ENCODE measurements around the gene TMEM255B. TPM values are rescaled to one million over a fixed set of nuclear protein-coding genes. Genes with fewer than 3 reads are reported as not detected.

Gene TMEM255B
- polyA plus RNA-seq, 1 donor (not counting 4 experiments of a cell fraction or from before 2014, with no cell fraction given): 7.6 TPM

DNA sequence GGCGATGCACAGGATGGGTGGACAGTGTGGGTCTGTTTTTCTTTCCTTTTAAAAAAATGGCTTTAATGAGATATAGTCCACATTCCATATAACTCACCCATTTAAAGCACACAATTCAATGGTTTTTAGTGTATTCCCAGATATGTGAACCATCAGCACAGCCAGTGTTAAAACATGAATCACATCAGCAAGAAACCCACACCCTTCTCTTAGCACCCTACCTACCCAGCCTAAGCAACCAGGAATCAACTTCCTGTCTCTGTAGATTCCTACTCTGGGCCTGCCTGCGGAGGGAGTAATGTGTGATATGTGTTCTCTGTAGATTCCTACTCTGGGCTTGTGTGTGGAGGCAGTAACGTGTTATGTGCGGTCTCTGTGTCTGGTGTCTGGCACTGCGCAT lies 11.9 kb downstream of the TMEM255B start:
- no peak overlapping the region for H3K9ac ChIP-seq (ENCODE audit: control insufficient read depth, extremely low read depth, insufficient read depth, low read length)
- H3K36me3 ChIP-seq (ENCODE audit: control insufficient read depth in 2 of 2, extremely low read depth in 1 of 2, insufficient read depth in 2 of 2, low read length in 2 of 2): no peaks in the 10 kb centered on the region
- no peaks in the 10 kb centered on the region for H3K79me2 ChIP-seq (ENCODE audit: control insufficient read depth, insufficient read depth, low read length)
- no peak for FAIRE-seq
- no peaks in the 10 kb centered on the region for H3K9me1 ChIP-seq (ENCODE audit: control insufficient read depth, extremely low read depth, insufficient read depth, low read length)
- H4K20me1 ChIP-seq (ENCODE audit: control insufficient read depth, extremely low read depth, insufficient read depth, low read length): no peaks in the 10 kb centered on the region
- no peak for DNase-seq (ENCODE audit: low read depth, low spot score)
- dilution Hi-C loops (cut with MboI; ENCODE audit: extremely low pct_ligation_motif_present, low sequenced_read_pairs): no loop called here
- peaks cover 3% of the 10 kb centered on the region for H3K27me3 ChIP-seq (ENCODE audit: control insufficient read depth, extremely low read depth, insufficient read depth, low read length)
- no peak overlapping the region for H3K27ac ChIP-seq (ENCODE audit: control insufficient read depth, insufficient read depth, low read length)
- H3K9me3 ChIP-seq (ENCODE audit: control insufficient read depth, low read depth, low read length): no peaks in the 10 kb centered on the region
- H3K4me2 ChIP-seq (ENCODE audit: control insufficient read depth, extremely low read depth, insufficient read depth, low read depth, low read length): no peak overlapping the region
- H3K4me3 ChIP-seq (ENCODE audit: control insufficient read depth in 2 of 3, extremely low read depth in 1 of 3, insufficient read depth in 2 of 3, low read depth in 1 of 3, low read length in 3 of 3): no peak overlapping the region
- peaks cover 10% of the 10 kb centered on the region for H3K4me1 ChIP-seq (ENCODE audit: control insufficient read depth, extremely low read depth, insufficient read depth, low read length)
- no peak overlapping the region for H2AFZ ChIP-seq (ENCODE audit: control insufficient read depth, low read length)
- TF ChIP-seq, protein P1, sequence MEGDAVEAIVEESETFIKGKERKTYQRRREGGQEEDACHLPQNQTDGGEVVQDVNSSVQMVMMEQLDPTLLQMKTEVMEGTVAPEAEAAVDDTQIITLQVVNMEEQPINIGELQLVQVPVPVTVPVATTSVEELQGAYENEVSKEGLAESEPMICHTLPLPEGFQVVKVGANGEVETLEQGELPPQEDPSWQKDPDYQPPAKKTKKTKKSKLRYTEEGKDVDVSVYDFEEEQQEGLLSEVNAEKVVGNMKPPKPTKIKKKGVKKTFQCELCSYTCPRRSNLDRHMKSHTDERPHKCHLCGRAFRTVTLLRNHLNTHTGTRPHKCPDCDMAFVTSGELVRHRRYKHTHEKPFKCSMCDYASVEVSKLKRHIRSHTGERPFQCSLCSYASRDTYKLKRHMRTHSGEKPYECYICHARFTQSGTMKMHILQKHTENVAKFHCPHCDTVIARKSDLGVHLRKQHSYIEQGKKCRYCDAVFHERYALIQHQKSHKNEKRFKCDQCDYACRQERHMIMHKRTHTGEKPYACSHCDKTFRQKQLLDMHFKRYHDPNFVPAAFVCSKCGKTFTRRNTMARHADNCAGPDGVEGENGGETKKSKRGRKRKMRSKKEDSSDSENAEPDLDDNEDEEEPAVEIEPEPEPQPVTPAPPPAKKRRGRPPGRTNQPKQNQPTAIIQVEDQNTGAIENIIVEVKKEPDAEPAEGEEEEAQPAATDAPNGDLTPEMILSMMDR (optimal IDR thresholded peaks at IDR 0.05 in 1 of 3, IDR thresholded peaks at IDR 0.05 in 1 of 3, conservative IDR thresholded peaks at IDR 0.05 in 1 of 3; ENCODE audit: extremely low read depth in 1 of 3, insufficient read depth in 2 of 3, low read length in 3 of 3): no peak
- TF ChIP-seq EZH2 (IDR thresholded peaks at IDR 0.05; ENCODE audit: low read length): no peak

DNA sequence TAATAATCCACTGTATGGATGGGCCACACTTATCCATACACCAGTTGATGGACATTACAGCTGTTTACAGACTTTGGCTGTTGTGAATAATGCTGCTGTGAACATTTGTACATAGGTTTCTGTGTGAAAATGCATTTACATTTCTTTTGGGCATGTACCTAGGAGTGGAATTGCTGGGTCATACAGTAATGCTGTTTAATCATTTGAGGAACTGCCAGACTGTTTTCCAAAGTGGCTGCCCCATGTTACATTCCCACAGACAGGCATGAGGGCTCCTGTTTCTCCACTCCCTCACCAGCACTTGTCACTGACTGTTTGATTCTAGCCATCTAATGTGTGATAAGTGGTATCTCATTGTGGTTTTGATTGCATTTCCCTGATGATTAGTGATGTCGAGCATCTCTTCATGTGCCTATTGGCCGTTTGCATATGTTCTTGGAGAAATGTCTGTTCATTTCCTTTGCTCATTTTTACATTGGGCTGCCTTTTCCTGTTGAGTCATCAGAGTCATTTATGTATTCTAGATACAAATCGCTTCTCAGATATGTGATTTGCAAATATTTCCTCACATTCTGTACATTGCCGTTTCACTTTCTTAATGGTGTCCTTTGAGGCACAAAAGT lies 12.8 kb downstream of the TMEM255B start:
- FAIRE-seq (no peak), DNase-seq (ENCODE audit: low read depth, low spot score) (no peak)
- dilution Hi-C loops (cut with MboI; ENCODE audit: extremely low pct_ligation_motif_present, low sequenced_read_pairs): no loop called here
- no peak overlapping the region for H3K4me2 ChIP-seq (ENCODE audit: control insufficient read depth, extremely low read depth, insufficient read depth, low read depth, low read length)
- TF ChIP-seq EZH2 (IDR thresholded peaks at IDR 0.05; ENCODE audit: low read length): no peak
- TF ChIP-seq, protein P1 (optimal IDR thresholded peaks at IDR 0.05 in 1 of 3, IDR thresholded peaks at IDR 0.05 in 1 of 3, conservative IDR thresholded peaks at IDR 0.05 in 1 of 3; ENCODE audit: extremely low read depth in 1 of 3, insufficient read depth in 2 of 3, low read length in 3 of 3): no peak
- peaks cover 7% of the 10 kb centered on the region for H3K27me3 ChIP-seq (ENCODE audit: control insufficient read depth, extremely low read depth, insufficient read depth, low read length)
- H3K4me1 ChIP-seq (ENCODE audit: control insufficient read depth, extremely low read depth, insufficient read depth, low read length): peaks cover 10% of the 10 kb centered on the region
- H3K9me3 ChIP-seq (ENCODE audit: control insufficient read depth, low read depth, low read length): no peaks in the 10 kb centered on the region
- H3K9ac ChIP-seq (ENCODE audit: control insufficient read depth, extremely low read depth, insufficient read depth, low read length): no peak overlapping the region
- no peaks in the 10 kb centered on the region for H3K36me3 ChIP-seq (ENCODE audit: control insufficient read depth in 2 of 2, extremely low read depth in 1 of 2, insufficient read depth in 2 of 2, low read length in 2 of 2)
- H2AFZ ChIP-seq (ENCODE audit: control insufficient read depth, low read length): no peak overlapping the region
- H4K20me1 ChIP-seq (ENCODE audit: control insufficient read depth, extremely low read depth, insufficient read depth, low read length): no peaks in the 10 kb centered on the region
- H3K4me3 ChIP-seq (ENCODE audit: control insufficient read depth in 2 of 3, extremely low read depth in 1 of 3, insufficient read depth in 2 of 3, low read depth in 1 of 3, low read length in 3 of 3): no peak overlapping the region
- no peaks in the 10 kb centered on the region for H3K9me1 ChIP-seq (ENCODE audit: control insufficient read depth, extremely low read depth, insufficient read depth, low read length)
- no peaks in the 10 kb centered on the region for H3K79me2 ChIP-seq (ENCODE audit: control insufficient read depth, insufficient read depth, low read length)
- H3K27ac ChIP-seq (ENCODE audit: control insufficient read depth, insufficient read depth, low read length): no peak overlapping the region
